Measurements from ENCODE around the gene KCNQ1. TPM values are rescaled to one million over a fixed set of nuclear protein-coding genes. Genes with fewer than 3 reads are reported as not detected.

The KCNQ1 gene
- total RNA-seq, 4 donors from 2014 or later, result 0.89 to 2.2 (median 1.3) TPM

GRCh38 chr11:2480874-2481220 lies 36.0 kb downstream of the KCNQ1 start:
- no peak overlapping the region for H3K4me3 ChIP-seq
- DNase-seq (ENCODE audit: low spot score in 2 of 2), result no peak
- peaks cover 6% of the 10 kb centered on the region for H3K4me1 ChIP-seq
- H3K27me3 ChIP-seq, result peaks cover 37% of the 10 kb centered on the region
- no peak overlapping the region for H3K27ac ChIP-seq
- WGBS, result 19% methylated on average over 7 of the region's 7 CpGs
- TF ChIP-seq EP300 (IDR thresholded peaks at IDR 0.05), result no peak
- H3K36me3 ChIP-seq, result no peaks in the 10 kb centered on the region
- no peaks in the 10 kb centered on the region for H3K9me3 ChIP-seq

- peaks cover 37% of the 10 kb centered on the region for H3K27me3 ChIP-seq
- no peaks in the 10 kb centered on the region for H3K36me3 ChIP-seq
- DNase-seq (ENCODE audit: low spot score in 2 of 2), result no peak
- peaks cover 6% of the 10 kb centered on the region for H3K4me1 ChIP-seq
- 34% methylated on average over 14 of the region's 14 CpGs for WGBS
- H3K4me3 ChIP-seq, result no peak overlapping the region
- no peaks in the 10 kb centered on the region for H3K9me3 ChIP-seq
- H3K27ac ChIP-seq, result no peak overlapping the region
- TF ChIP-seq CTCF (IDR thresholded peaks at IDR 0.05) (no peak), EP300 (IDR thresholded peaks at IDR 0.05) (no peak), POLR2A (IDR thresholded peaks at IDR 0.05) (no peak), POLR2AphosphoS5 (IDR thresholded peaks at IDR 0.05) (no peak)
Observed at GRCh38 chr11:2481253-2481652, 36.4 kb downstream of the KCNQ1 start.

- no peak for TF ChIP-seq CTCF (IDR thresholded peaks at IDR 0.05)
- TF ChIP-seq POLR2A (IDR thresholded peaks at IDR 0.05), result no peak
- TF ChIP-seq POLR2AphosphoS5 (IDR thresholded peaks at IDR 0.05), result no peak
- TF ChIP-seq EP300 (IDR thresholded peaks at IDR 0.05), result no peak
- Histone ChIP-seq H3K36me3 (no peaks in the 10 kb centered on the region), H3K4me1 (peaks cover 6% of the 10 kb centered on the region), H3K27ac (no peak overlapping the region), H3K9me3 (no peaks in the 10 kb centered on the region), H3K4me3 (no peak overlapping the region), H3K27me3 (peaks cover 37% of the 10 kb centered on the region)
- 49% methylated on average over 3 of the region's 3 CpGs for WGBS
- no peak for DNase-seq (ENCODE audit: low spot score in 2 of 2)
Observed at GRCh38 chr11:2482204-2482603, 37.4 kb downstream of the KCNQ1 start.

GRCh38 chr11:2482745-2483144 lies 37.9 kb downstream of the KCNQ1 start:
- Histone ChIP-seq H3K27me3 (peaks cover 37% of the 10 kb centered on the region), H3K9me3 (no peaks in the 10 kb centered on the region), H3K27ac (no peak overlapping the region), H3K36me3 (no peaks in the 10 kb centered on the region), H3K4me3 (no peak overlapping the region), H3K4me1 (peaks cover 6% of the 10 kb centered on the region)
- 63% methylated on average over 5 of the region's 5 CpGs for WGBS
- no peak for DNase-seq (ENCODE audit: low spot score in 2 of 2)
- no peak for TF ChIP-seq POLR2AphosphoS5 (IDR thresholded peaks at IDR 0.05)
- no peak for TF ChIP-seq CTCF (IDR thresholded peaks at IDR 0.05)
- no peak for TF ChIP-seq EP300 (IDR thresholded peaks at IDR 0.05)
- TF ChIP-seq POLR2A (IDR thresholded peaks at IDR 0.05), result no peak

- Histone ChIP-seq H3K9me3 (no peaks in the 10 kb centered on the region), H3K27me3 (peaks cover 37% of the 10 kb centered on the region), H3K36me3 (no peaks in the 10 kb centered on the region), H3K4me1 (peaks cover 6% of the 10 kb centered on the region), H3K27ac (no peak overlapping the region), H3K4me3 (no peak overlapping the region)
- DNase-seq (ENCODE audit: low spot score in 2 of 2), result no peak
- no peak for TF ChIP-seq POLR2AphosphoS5 (IDR thresholded peaks at IDR 0.05)
- no peak for TF ChIP-seq CTCF (IDR thresholded peaks at IDR 0.05)
- TF ChIP-seq POLR2A (IDR thresholded peaks at IDR 0.05), result no peak
- no peak for TF ChIP-seq EP300 (IDR thresholded peaks at IDR 0.05)
- WGBS, result 49% methylated on average over 14 of the region's 14 CpGs
Observed at GRCh38 chr11:2483426-2483825, 38.6 kb downstream of the KCNQ1 start.

- H3K4me3 ChIP-seq, result no peak overlapping the region
- no peak for DNase-seq (ENCODE audit: low spot score in 2 of 2)
- peaks cover 7% of the 10 kb centered on the region for H3K9me3 ChIP-seq
- no peak overlapping the region for H3K27ac ChIP-seq
- peaks cover 6% of the 10 kb centered on the region for H3K4me1 ChIP-seq
- peaks cover 39% of the 10 kb centered on the region for H3K27me3 ChIP-seq
- WGBS, result 95% methylated on average over 16 of the region's 16 CpGs
- TF ChIP-seq POLR2AphosphoS5 (IDR thresholded peaks at IDR 0.05) (no peak), POLR2A (IDR thresholded peaks at IDR 0.05) (no peak), CTCF (IDR thresholded peaks at IDR 0.05) (no peak), EP300 (IDR thresholded peaks at IDR 0.05) (no peak)
- no peaks in the 10 kb centered on the region for H3K36me3 ChIP-seq
Observed at GRCh38 chr11:2484576-2485125, 39.8 kb downstream of the KCNQ1 start.
